ENCODE results near the gene HES7.

- TF ChIP-seq POLR2A (IDR thresholded peaks at IDR 0.05; ENCODE audit: borderline replicate concordance, extremely low read depth, insufficient read depth, insufficient read length) (peak; percentile 41), EGR1 (IDR thresholded peaks at IDR 0.05; ENCODE audit: low read depth) (peak; percentile 100), SP1 (IDR thresholded peaks at IDR 0.05; ENCODE audit: low read depth) (peak; percentile 100), EZH2 (IDR thresholded peaks at IDR 0.05) (no peak), ZNF274 (IDR thresholded peaks at IDR 0.05; ENCODE audit: low read depth, low read length) (no peak), YY1 (IDR thresholded peaks at IDR 0.05; ENCODE audit: extremely low read depth, insufficient replicate concordance, low read depth, low read length) (peak; percentile 50), SIN3A (IDR thresholded peaks at IDR 0.05; ENCODE audit: low read depth) (peak; percentile 93), CEBPB (IDR thresholded peaks at IDR 0.05; ENCODE audit: low read depth) (no peak), EZH2phosphoT487 (IDR thresholded peaks at IDR 0.05; ENCODE audit: borderline replicate concordance) (no peak), JUND (IDR thresholded peaks at IDR 0.05) (no peak), REST (IDR thresholded peaks at IDR 0.05; ENCODE audit: low read depth) (no peak), RAD21 (IDR thresholded peaks at IDR 0.05; ENCODE audit: low read depth) (no peak)
- TF ChIP-seq, protein P1, sequence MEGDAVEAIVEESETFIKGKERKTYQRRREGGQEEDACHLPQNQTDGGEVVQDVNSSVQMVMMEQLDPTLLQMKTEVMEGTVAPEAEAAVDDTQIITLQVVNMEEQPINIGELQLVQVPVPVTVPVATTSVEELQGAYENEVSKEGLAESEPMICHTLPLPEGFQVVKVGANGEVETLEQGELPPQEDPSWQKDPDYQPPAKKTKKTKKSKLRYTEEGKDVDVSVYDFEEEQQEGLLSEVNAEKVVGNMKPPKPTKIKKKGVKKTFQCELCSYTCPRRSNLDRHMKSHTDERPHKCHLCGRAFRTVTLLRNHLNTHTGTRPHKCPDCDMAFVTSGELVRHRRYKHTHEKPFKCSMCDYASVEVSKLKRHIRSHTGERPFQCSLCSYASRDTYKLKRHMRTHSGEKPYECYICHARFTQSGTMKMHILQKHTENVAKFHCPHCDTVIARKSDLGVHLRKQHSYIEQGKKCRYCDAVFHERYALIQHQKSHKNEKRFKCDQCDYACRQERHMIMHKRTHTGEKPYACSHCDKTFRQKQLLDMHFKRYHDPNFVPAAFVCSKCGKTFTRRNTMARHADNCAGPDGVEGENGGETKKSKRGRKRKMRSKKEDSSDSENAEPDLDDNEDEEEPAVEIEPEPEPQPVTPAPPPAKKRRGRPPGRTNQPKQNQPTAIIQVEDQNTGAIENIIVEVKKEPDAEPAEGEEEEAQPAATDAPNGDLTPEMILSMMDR (IDR thresholded peaks at IDR 0.05 in 2 of 3, conservative IDR thresholded peaks at IDR 0.05 in 1 of 3; ENCODE audit: borderline replicate concordance in 1 of 3, insufficient read depth in 1 of 3, low read depth in 2 of 3, low read length in 2 of 3) = no peak
Measured at GRCh38 chr17:8156246-8156992, 32.5 kb upstream of the HES7 start.
